Chondrocyte (in vitro differentiated cells): ENCODE measurements around the gene PRDM15. TPM values are rescaled to one million over a fixed set of nuclear protein-coding genes. Genes with fewer than 3 reads are reported as not detected.

Experiments
- DNase-seq: peaks from one replicate; pipeline ENCODE4 v3.0.0; 2021; ENCODE audit warnings: mixed read lengths, low spot score
- H3K27ac Mint-ChIP-seq: one replicate; pipeline ENCODE4 v1.8.0; 2021; ENCODE audit warnings: mild to moderate bottlenecking, moderate library complexity, mixed read lengths; ENCODE audit not compliant: unreplicated experiment
- H3K27me3 Mint-ChIP-seq: 2 replicates; pipeline ENCODE4 v1.8.0; 2021; ENCODE audit warnings: low read depth, mixed read lengths
- H3K36me3 Mint-ChIP-seq: 2 replicates; pipeline ENCODE4 v1.8.0; 2021; ENCODE audit warnings: low read depth, mixed read lengths
- H3K4me1 Mint-ChIP-seq: 2 replicates; pipeline ENCODE4 v1.8.0; 2021; ENCODE audit warnings: low read depth, mild to moderate bottlenecking, mixed read lengths
- H3K4me3 Mint-ChIP-seq: one replicate; pipeline ENCODE4 v1.8.0; 2021; ENCODE audit warnings: mild to moderate bottlenecking, moderate library complexity, mixed read lengths; ENCODE audit not compliant: unreplicated experiment
- H3K9me3 Mint-ChIP-seq: 2 replicates; pipeline ENCODE4 v1.8.0; 2021; ENCODE audit warnings: low read depth, mixed read lengths
- CTCF ChIP-seq: fragments of 200-600 bp; sonication (generic); IDR thresholded peaks from 2 replicates; pipeline ENCODE4 v1.5.0; 2021; ENCODE audit warnings: antibody characterized with exemption, mild to moderate bottlenecking, moderate library complexity
- total RNA-seq: library from RNA; stranded (reverse); gene quantifications from 3 replicates; pipeline ENCODE4 v1.2.1, GENCODE V29; 2021

PRDM15 gene
- total RNA-seq, 1 donor from 2014 or later: 4.9 TPM

- no peak overlapping the region for H3K27ac Mint-ChIP-seq
- no peak overlapping the region for H3K4me3 Mint-ChIP-seq
- H3K36me3 Mint-ChIP-seq: peaks cover 23% of the 10 kb centered on the region
- DNase-seq: no peak
- TF ChIP-seq CTCF: no peak
- H3K27me3 Mint-ChIP-seq: no peaks in the 10 kb centered on the region
- no peaks in the 10 kb centered on the region for H3K4me1 Mint-ChIP-seq
- H3K9me3 Mint-ChIP-seq: no peaks in the 10 kb centered on the region
Observed at GRCh38 chr21:41799763-41800162, 79.4 kb downstream of the PRDM15 start.

- no peaks in the 10 kb centered on the region for H3K27me3 Mint-ChIP-seq
- peaks cover 5% of the 10 kb centered on the region for H3K9me3 Mint-ChIP-seq
- H3K4me1 Mint-ChIP-seq: no peaks in the 10 kb centered on the region
- no peak for DNase-seq
- no peak overlapping the region for H3K4me3 Mint-ChIP-seq
- peaks cover 25% of the 10 kb centered on the region for H3K36me3 Mint-ChIP-seq
- TF ChIP-seq CTCF: no peak
- no peak overlapping the region for H3K27ac Mint-ChIP-seq
Observed at GRCh38 chr21:41798326-41798725, 80.8 kb downstream of the PRDM15 start.

DNA sequence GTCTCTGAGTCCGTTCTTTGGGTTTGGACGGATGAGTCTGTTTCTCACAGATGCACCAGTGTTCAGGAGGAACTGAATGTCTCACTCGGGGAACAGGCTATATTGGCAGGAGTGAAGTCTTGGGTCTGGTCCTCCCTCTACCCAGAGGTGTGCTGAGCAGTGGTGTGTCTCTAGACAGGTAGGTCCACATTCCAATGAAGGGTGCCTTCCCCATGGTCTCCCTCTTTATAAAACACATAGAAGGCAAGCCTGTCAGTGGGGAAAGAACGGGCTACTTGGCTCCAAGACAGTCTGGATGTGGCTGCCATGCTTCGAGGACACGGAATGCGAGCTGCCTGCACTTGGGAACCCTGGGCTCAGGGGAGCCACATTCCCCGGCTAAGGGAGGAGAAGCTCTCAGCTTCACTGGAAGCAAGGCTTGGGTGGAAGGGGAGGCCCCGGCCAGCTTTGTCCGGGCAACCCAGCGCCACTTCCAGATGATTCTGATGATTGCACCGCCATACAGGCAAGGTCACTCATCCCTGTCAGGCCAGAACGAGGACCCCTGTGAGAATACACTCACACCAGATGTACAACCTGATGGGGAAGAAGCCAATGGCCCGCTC is 82.6 kb downstream of the PRDM15 start:
- Mint-ChIP-seq H3K27ac (no peak overlapping the region), H3K27me3 (peaks cover 2% of the 10 kb centered on the region), H3K4me1 (no peaks in the 10 kb centered on the region), H3K4me3 (no peak overlapping the region), H3K9me3 (peaks cover 18% of the 10 kb centered on the region), H3K36me3 (peaks cover 28% of the 10 kb centered on the region)
- DNase-seq: no peak
- TF ChIP-seq CTCF: no peak

DNA sequence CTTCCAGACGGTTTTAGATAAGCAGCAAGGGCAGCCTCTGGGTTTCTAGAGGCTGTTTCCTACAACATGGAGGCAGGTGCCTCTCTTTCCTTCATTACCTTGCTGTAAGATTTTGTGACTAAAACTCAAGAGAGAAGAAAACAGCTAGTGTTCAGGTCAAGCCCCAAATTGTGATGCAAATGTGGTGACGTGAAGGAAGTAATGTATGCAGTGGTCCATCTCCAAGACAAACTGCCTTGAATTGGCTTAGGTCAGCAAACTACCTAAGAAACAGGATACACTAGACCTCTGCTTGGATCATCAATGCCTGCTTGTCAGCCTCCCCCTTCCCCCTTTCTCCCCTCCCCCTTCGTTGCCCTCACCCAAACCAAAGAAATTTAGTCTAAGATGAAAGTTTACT is 83.4 kb downstream of the PRDM15 start:
- Mint-ChIP-seq H3K36me3 (peaks cover 23% of the 10 kb centered on the region), H3K4me1 (no peaks in the 10 kb centered on the region), H3K4me3 (no peak overlapping the region), H3K27ac (no peak overlapping the region), H3K27me3 (peaks cover 2% of the 10 kb centered on the region), H3K9me3 (peaks cover 18% of the 10 kb centered on the region)
- no peak for TF ChIP-seq CTCF
- DNase-seq: no peak

DNA sequence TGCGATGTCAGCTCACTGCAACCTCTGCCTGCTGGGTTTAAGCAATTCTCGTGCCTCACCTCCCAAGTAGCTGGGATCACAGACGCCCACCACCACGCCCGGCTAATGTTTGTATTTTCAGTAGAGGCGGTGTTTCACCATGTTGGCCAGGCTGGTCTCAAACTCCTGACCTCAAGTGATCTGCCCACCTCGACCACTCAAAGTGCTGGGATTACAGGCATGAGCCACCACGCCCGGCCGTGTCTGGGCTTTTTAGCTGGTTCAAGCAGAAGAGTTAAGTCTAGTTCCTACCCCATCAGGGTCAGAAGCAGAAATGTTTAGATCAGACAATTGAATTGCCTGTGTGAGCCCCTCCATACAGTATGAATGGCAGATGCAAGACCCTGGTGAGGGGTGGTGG is 84.5 kb downstream of the PRDM15 start:
- Mint-ChIP-seq H3K27ac (no peak overlapping the region), H3K9me3 (peaks cover 18% of the 10 kb centered on the region), H3K27me3 (peaks cover 2% of the 10 kb centered on the region), H3K36me3 (peaks cover 20% of the 10 kb centered on the region), H3K4me3 (no peak overlapping the region), H3K4me1 (no peaks in the 10 kb centered on the region)
- DNase-seq: no peak
- TF ChIP-seq CTCF: no peak
